ENCODE data around the gene PSMC1.

- no peak for TF ChIP-seq EZH2 (IDR thresholded peaks at IDR 0.05; ENCODE audit: insufficient read depth, poor library complexity, severe bottlenecking)
- no peak for TF ChIP-seq EZH2phosphoT487 (IDR thresholded peaks at IDR 0.05; ENCODE audit: insufficient read depth, low read depth)
Measured at GRCh38 chr14:90275820-90276219, 19.5 kb downstream of the PSMC1 start.

Measured in GM23248 (cell line).